BE2C (cell line): ENCODE results near the gene CIRBP.

Experiments
- DNase-seq: peaks from one replicate; pipeline ENCODE4 v3.0.0-alpha.2; 2020
- H3K27me3 ChIP-seq: fragments of 250-450 bp; sonication (Bioruptor Pico); 2 replicates; pipeline ENCODE4 v1.5.1; 2020; ENCODE audit warnings: mild to moderate bottlenecking
- H3K36me3 ChIP-seq: fragments of 250-450 bp; sonication (Bioruptor Pico); 2 replicates; pipeline ENCODE4 v1.5.1; 2020; ENCODE audit warnings: mild to moderate bottlenecking
- H3K4me1 ChIP-seq: fragments of 250-450 bp; sonication (Bioruptor Pico); 2 replicates; pipeline ENCODE4 v1.5.1; 2020
- H3K4me3 ChIP-seq: 2 replicates; pipeline ENCODE4 v1.5.1; 2011; ENCODE audit warnings: low read depth, low read length
- H3K9me3 ChIP-seq: fragments of 250-450 bp; sonication (Bioruptor Pico); 2 replicates; pipeline ENCODE4 v1.5.1; 2020
- CTCF ChIP-seq: IDR thresholded peaks from 2 replicates; pipeline ENCODE4 v1.5.1; 2012; ENCODE audit warnings: mild to moderate bottlenecking, low read depth, low read length

The CIRBP gene

GRCh38 chr19:1261538-1261797, 7.7 kb upstream of the CIRBP start:
- Histone ChIP-seq H3K27me3 (no peaks in the 10 kb centered on the region), H3K4me1 (peaks cover 49% of the 10 kb centered on the region), H3K36me3 (peaks cover 16% of the 10 kb centered on the region), H3K4me3 (peak overlapping the region; percentile 71), H3K9me3 (no peaks in the 10 kb centered on the region)
- DNase-seq, result no peak
- TF ChIP-seq CTCF, result peak; percentile 18; the same call in 1 of the 2 replicates

- no peaks in the 10 kb centered on the region; the same call in 1 of the 2 replicates for H3K27me3 ChIP-seq
Measured at GRCh38 chr19:1261798-1262622, 7.1 kb upstream of the CIRBP start.

GRCh38 chr19:1262623-1263123, 6.5 kb upstream of the CIRBP start:
- H3K27me3 ChIP-seq, result peaks cover 3% of the 10 kb centered on the region; the same call in 1 of the 2 replicates
- no peak for TF ChIP-seq CTCF
- H3K36me3 ChIP-seq, result peaks cover 6% of the 10 kb centered on the region
- H3K4me1 ChIP-seq, result peaks cover 56% of the 10 kb centered on the region
- no peak for DNase-seq
- H3K4me3 ChIP-seq, result no peak overlapping the region
- no peaks in the 10 kb centered on the region for H3K9me3 ChIP-seq

More at GRCh38 chr19:1261798-1262622, 7.1 kb upstream of the CIRBP start:
- Histone ChIP-seq H3K4me3 (peak overlapping the region; percentile 71), H3K36me3 (peaks cover 11% of the 10 kb centered on the region), H3K9me3 (no peaks in the 10 kb centered on the region), H3K4me1 (peaks cover 50% of the 10 kb centered on the region)
- TF ChIP-seq CTCF, result no peak
- no peak for DNase-seq

- H3K9me3 ChIP-seq, result no peaks in the 10 kb centered on the region
- H3K4me3 ChIP-seq, result no peak overlapping the region
- no peak for DNase-seq
- no peak for TF ChIP-seq CTCF
- H3K27me3 ChIP-seq, result peaks cover 3% of the 10 kb centered on the region; the same call in 1 of the 2 replicates
- H3K4me1 ChIP-seq, result peaks cover 57% of the 10 kb centered on the region
- peaks cover under 1% of the 10 kb centered on the region for H3K36me3 ChIP-seq
Measured at GRCh38 chr19:1263188-1263587, 5.9 kb upstream of the CIRBP start.

- peaks cover 55% of the 10 kb centered on the region for H3K4me1 ChIP-seq
- H3K4me3 ChIP-seq, result no peak overlapping the region
- no peaks in the 10 kb centered on the region for H3K36me3 ChIP-seq
- no peak for TF ChIP-seq CTCF
- DNase-seq, result peak; percentile 64
- H3K9me3 ChIP-seq, result no peaks in the 10 kb centered on the region
- peaks cover 3% of the 10 kb centered on the region; the same call in 1 of the 2 replicates for H3K27me3 ChIP-seq
Measured at GRCh38 chr19:1264801-1265614, 4.1 kb upstream of the CIRBP start.
